T47D (cell line): Measurements from ENCODE around the gene ASB7.
"Not testable (repeated sequence)": the region's sequence is repeated elsewhere in the genome, so short reads cannot be mapped to it uniquely, and the experiment has no call there.

Source experiments
- DNase-seq, 2 experiments: peaks; one replicate each; pipeline versions ENCODE4 v3.0.0 to v3.0.0-alpha.2; 2011 to 2012; ENCODE audit warnings: low read depth in 1 of 2, low spot score in 1 of 2
- JUND ChIP-seq: IDR thresholded peaks from 2 replicates; pipeline ENCODE4 v1.6.1; 2012; ENCODE audit warnings: low read depth
- in situ Hi-C: cut with HindIII; loops from 2 replicates; pipeline ENCODE4 v1.10.0; 2016; ENCODE audit warnings: low sequenced_read_pairs, low pct_unique_long_range_greater_than_20kb

ASB7 gene

GRCh38 chr15:100573526-100573925, 28.9 kb upstream of the ASB7 start:
- in situ Hi-C loops: no loop called here
- TF ChIP-seq JUND: no peak
- DNase-seq: no peak

GRCh38 chr15:100580414-100580813, 22.0 kb upstream of the ASB7 start:
- TF ChIP-seq JUND: no peak
- DNase-seq: no peak
- in situ Hi-C loops: no loop called here

- in situ Hi-C loops: no loop called here
- TF ChIP-seq JUND: no peak
- peak in 1 of 2 experiments; percentile 46 for DNase-seq
These were observed 13.6 kb upstream of the ASB7 start for GRCh38 chr15:100588638-100589242.

- in situ Hi-C loops, DNase-seq: not testable (repeated sequence)
These were observed 11.2 kb upstream of the ASB7 start for GRCh38 chr15:100591163-100591562.

GRCh38 chr15:100591835-100592234, 10.6 kb upstream of the ASB7 start:
- no peak for TF ChIP-seq JUND
- DNase-seq: no peak
- in situ Hi-C loops: no loop called here

GRCh38 chr15:100592898-100593297, 9.5 kb upstream of the ASB7 start:
- in situ Hi-C loops: no loop called here
- TF ChIP-seq JUND: no peak

GRCh38 chr15:100593431-100593830, 9.0 kb upstream of the ASB7 start:
- TF ChIP-seq JUND: no peak
- DNase-seq: no peak
- in situ Hi-C loops: no loop called here

More at GRCh38 chr15:100592898-100593297, 9.5 kb upstream of the ASB7 start:
- DNase-seq: no peak

GRCh38 chr15:100595964-100596363, 6.4 kb upstream of the ASB7 start:
- TF ChIP-seq JUND: no peak
- DNase-seq: peak in 1 of 2 experiments; percentile 25
- in situ Hi-C loops: no loop called here

GRCh38 chr15:100596792-100597191, 5.6 kb upstream of the ASB7 start:
- no peak for DNase-seq
- in situ Hi-C loops: no loop called here
- no peak for TF ChIP-seq JUND

GRCh38 chr15:100597862-100598261, 4.5 kb upstream of the ASB7 start:
- no peak for TF ChIP-seq JUND
- DNase-seq: no peak
- in situ Hi-C loops: no loop called here

- no peak for TF ChIP-seq JUND
- in situ Hi-C loops: no loop called here
- DNase-seq: no peak
These were observed 3.7 kb upstream of the ASB7 start for GRCh38 chr15:100598655-100599054.

- no peak for TF ChIP-seq JUND
- DNase-seq: no peak
- in situ Hi-C loops: no loop called here
These were observed 1.2 kb upstream of the ASB7 start for GRCh38 chr15:100601163-100601562.

GRCh38 chr15:100601617-100602063, 749 bp upstream of the ASB7 start:
- no peak for DNase-seq
- in situ Hi-C loops: no loop called here
- TF ChIP-seq JUND: no peak

GRCh38 chr15:100602823-100603393, 519 bp downstream of the ASB7 start:
- in situ Hi-C loops: no loop called here
- peak in 1 of 2 experiments; percentile 32 for DNase-seq
- TF ChIP-seq JUND: no peak
